Left renal pelvis (tissue), 4 donors: ENCODE measurements around the gene ITSN1. TPM values are rescaled to one million over a fixed set of nuclear protein-coding genes. Genes with fewer than 3 reads are reported as not detected.
A peak's percentile ranks its signal among the peaks of the same experiment; 100 is the strongest.

Experiments
- DNase-seq, 4 donors: peaks; one replicate each; pipeline ENCODE4 v3.0.0-alpha.2; 2013; ENCODE audit warnings: low read depth in 4 of 4, low spot score in 3 of 4
- polyA plus RNA-seq, 4 donors: library from polyadenylated mRNA; unstranded; fragments of 120-200 nt; gene quantifications; one replicate each; pipeline ENCODE4 v1.2.1, GENCODE V29; 2013; ENCODE audit not compliant: insufficient read length in 4 of 4

ITSN1 gene
- polyA plus RNA-seq, 4 donors: 43.8 to 55.8 (median 49.2) TPM

GRCh38 chr21:33828577-33828976 lies 186.3 kb downstream of the ITSN1 start:
- no peak for DNase-seq

GRCh38 chr21:33829844-33830243 lies 187.5 kb downstream of the ITSN1 start:
- no peak for DNase-seq

- no peak for DNase-seq
These were observed 189.8 kb downstream of the ITSN1 start for GRCh38 chr21:33831962-33832659.

GRCh38 chr21:33834801-33835500 lies 192.7 kb downstream of the ITSN1 start:
- DNase-seq: no peak

- no peak for DNase-seq
These were observed 193.6 kb downstream of the ITSN1 start for GRCh38 chr21:33835920-33836319.

GRCh38 chr21:33836408-33836807 lies 194.1 kb downstream of the ITSN1 start:
- DNase-seq: no peak

GRCh38 chr21:33839167-33839716 lies 196.9 kb downstream of the ITSN1 start:
- DNase-seq: no peak

GRCh38 chr21:33839806-33840205 lies 197.5 kb downstream of the ITSN1 start:
- no peak for DNase-seq

- DNase-seq: no peak
These were observed 198.5 kb downstream of the ITSN1 start for GRCh38 chr21:33840771-33841170.

- no peak for DNase-seq
These were observed 199.3 kb downstream of the ITSN1 start for GRCh38 chr21:33841561-33841960.

- DNase-seq: no peak
These were observed 200.9 kb downstream of the ITSN1 start for GRCh38 chr21:33843216-33843615.

- DNase-seq: peak; percentile 29 to 60 (median 43)
These were observed 202.0 kb downstream of the ITSN1 start for GRCh38 chr21:33844104-33844889.

- no peak for DNase-seq
These were observed 202.5 kb downstream of the ITSN1 start for GRCh38 chr21:33844890-33845205.

- no peak for DNase-seq
These were observed 203.8 kb downstream of the ITSN1 start for GRCh38 chr21:33846141-33846540.

GRCh38 chr21:33847588-33848248 lies 205.4 kb downstream of the ITSN1 start:
- DNase-seq: no peak

- peak; percentile 37 to 42 (median 38) for DNase-seq
These were observed 206.1 kb downstream of the ITSN1 start for GRCh38 chr21:33848249-33848953.

- no peak for DNase-seq
These were observed 207.5 kb downstream of the ITSN1 start for GRCh38 chr21:33849834-33850233.

- no peak for DNase-seq
These were observed 208.1 kb downstream of the ITSN1 start for GRCh38 chr21:33850401-33850800.

- no peak for DNase-seq
These were observed 208.7 kb downstream of the ITSN1 start for GRCh38 chr21:33850985-33851384.

- no peak for DNase-seq
These were observed 210.2 kb downstream of the ITSN1 start for GRCh38 chr21:33852485-33852884.
